ENCODE measurements around the gene BRD3OS. TPM values are rescaled to one million over a fixed set of nuclear protein-coding genes. Genes with fewer than 3 reads are reported as not detected.

The BRD3OS gene
- total RNA-seq, 1 donor from 2014 or later, result 11.4 TPM

Other genes with a start within 250 kb of the BRD3OS start
- gene VAV2, start 33.2 kb upstream of the BRD3OS start, total RNA-seq (ENCODE audit: unreplicated experiment), result 27.2 TPM
- 56.2 TPM for gene BRD3, start 42.5 kb downstream of the BRD3OS start, total RNA-seq (ENCODE audit: unreplicated experiment)
- 26.5 TPM for gene WDR5, start 110.6 kb downstream of the BRD3OS start, total RNA-seq (ENCODE audit: unreplicated experiment)
- gene RNU6ATAC, start 139.1 kb downstream of the BRD3OS start, total RNA-seq (ENCODE audit: unreplicated experiment), result 140 TPM

All from endothelial cell (in vitro differentiated cells).